GM18508 (cell line): ENCODE data around the gene NPY.
A peak's percentile ranks its signal among the peaks of the same experiment; 100 is the strongest.
"Not testable (repeated sequence)": the region's sequence is repeated elsewhere in the genome, so short reads cannot be mapped to it uniquely, and the experiment has no call there.

Experiments
- ATAC-seq: cut with Tn5 transposase; IDR thresholded peaks from one replicate; pipeline ENCODE4 v1.9.1; 2021; ENCODE audit warnings: moderate number of reproducible peaks; ENCODE audit not compliant: insufficient read depth, unreplicated experiment

The NPY gene

DNA sequence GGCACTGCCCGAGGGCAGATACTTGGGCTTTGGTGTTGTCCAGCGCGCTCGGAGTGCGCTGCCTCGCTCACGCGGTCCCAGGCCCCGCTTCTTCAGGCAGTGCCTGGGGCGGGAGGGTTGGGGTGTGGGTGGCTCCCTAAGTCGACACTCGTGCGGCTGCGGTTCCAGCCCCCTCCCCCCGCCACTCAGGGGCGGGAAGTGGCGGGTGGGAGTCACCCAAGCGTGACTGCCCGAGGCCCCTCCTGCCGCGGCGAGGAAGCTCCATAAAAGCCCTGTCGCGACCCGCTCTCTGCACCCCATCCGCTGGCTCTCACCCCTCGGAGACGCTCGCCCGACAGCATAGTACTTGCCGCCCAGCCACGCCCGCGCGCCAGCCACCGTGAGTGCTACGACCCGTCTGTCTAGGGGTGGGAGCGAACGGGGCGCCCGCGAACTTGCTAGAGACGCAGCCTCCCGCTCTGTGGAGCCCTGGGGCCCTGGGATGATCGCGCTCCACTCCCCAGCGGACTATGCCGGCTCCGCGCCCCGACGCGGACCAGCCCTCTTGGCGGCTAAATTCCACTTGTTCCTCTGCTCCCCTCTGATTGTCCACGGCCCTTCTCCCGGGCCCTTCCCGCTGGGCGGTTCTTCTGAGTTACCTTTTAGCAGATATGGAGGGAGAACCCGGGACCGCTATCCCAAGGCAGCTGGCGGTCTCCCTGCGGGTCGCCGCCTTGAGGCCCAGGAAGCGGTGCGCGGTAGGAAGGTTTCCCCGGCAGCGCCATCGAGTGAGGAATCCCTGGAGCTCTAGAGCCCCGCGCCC lies at the start of gene NPY:
Gene NPY, plus strand, starts transcription at position 294 of the 802 bp plus-strand sequence. CDS start 1,051 bp downstream, outside the sequence.
- ATAC-seq = no peak

DNA sequence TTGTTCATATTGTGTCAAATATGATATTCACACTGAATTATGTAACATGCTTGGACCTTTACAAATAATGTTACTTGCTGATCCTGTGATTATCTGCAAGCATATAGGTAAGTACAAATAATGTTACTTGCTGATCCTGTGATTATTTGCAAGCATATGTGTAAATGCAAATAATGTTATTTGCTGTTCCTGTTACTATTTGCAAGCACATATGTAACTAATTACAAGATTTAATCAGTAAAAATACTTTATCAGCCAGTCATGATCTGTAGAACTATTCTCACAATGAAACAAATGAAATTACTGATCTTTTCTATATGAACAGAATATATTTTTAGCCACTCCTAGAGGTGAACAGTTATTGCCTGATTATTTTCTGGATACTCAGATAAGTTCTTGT lies 44.7 kb upstream of the NPY start:
- ATAC-seq = no peak

DNA sequence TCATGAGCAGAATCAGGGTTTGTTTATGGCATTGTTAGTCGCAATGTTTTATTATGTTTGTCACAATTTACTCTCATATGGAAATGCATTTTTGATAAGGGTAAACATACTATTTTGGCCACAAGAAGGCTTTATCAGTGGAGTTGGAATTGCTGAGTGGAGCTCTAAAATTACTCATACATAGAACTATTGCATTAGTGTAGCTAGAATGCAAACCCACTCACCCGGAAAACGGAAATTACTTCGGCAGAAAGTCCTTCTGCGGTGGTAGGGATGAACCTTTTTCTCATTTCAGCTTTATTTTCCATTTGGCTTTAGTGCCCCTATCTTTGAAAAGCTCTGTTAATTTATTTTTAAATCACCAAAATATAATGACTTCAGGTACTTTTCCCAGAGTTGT lies 42.8 kb upstream of the NPY start:
- no peak for ATAC-seq

DNA sequence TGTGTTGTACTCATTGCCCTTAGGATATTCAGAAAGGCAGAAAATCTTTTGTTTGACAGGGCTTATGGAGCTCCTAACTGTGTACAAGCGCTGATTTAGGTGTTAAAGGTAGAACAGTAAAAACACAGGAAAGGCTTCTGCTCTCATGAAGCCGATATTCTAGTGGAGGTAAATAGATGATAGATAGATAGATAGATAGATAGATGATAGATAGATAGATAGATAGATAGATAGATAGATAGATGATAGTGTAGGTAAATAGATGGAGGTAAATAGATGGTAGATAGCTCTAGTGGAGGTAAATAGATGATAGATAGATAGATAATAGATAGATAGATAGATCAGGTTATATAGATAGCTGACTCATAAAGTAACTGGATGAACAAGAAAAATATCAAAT lies 39.4 kb upstream of the NPY start:
- no peak for ATAC-seq

DNA sequence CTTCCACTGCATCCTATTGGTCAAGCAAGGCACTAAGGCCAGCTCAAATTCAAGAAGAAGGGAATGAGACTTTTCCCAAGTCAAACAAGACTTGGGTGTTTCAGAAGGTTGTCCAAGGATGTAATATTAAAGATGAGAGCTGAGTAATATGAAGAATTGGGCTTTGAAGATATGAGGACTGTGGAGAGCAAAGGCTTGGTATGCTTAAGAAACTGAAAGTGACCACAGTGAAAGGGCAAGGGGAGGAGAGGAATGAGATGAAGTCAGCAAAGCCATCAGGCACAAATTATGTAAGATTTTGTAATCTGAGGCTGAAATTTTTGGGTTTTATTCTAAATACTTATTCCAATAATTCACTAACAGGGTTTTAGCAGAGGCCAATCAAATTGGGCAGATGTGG lies 38.6 kb upstream of the NPY start:
- ATAC-seq = no peak

DNA sequence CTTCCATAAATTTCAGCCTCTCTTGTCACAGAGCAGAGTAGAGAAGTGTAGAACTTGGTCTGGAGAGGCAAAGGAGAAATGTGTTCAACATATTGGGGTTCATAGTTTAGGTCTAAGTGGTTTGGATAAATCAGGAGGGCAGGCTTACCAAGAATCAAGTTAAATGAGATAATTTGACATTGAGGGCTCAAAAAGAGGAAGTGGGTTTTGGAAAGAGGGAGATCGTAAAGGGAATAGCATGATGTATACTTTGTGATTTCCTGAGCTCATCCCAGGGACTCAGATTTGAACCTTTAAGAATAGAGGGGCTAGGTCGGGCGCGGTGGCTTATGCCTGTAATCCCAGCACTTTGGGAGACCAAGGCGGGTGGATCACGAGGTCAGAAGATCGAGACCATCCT lies 34.7 kb upstream of the NPY start:
- no peak for ATAC-seq

DNA sequence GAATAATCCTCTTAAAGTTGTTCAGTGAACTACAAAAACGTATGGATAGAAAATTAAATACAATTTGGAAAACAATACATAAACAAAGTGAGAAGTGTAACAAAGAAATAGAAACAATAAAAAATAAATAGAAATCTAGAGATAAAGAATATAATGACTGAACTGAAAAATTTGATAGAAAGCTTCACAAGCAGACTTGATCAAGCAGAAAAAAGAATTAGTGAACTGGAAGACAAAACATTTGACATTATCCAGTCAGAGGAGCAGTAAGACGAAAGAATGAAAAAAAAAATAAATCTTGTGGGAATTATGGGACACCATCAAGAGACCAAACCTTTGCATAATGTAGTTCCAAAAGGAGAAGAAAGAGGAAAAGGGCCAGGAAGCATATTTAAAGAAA lies 32.4 kb upstream of the NPY start:
- ATAC-seq = no peak

DNA sequence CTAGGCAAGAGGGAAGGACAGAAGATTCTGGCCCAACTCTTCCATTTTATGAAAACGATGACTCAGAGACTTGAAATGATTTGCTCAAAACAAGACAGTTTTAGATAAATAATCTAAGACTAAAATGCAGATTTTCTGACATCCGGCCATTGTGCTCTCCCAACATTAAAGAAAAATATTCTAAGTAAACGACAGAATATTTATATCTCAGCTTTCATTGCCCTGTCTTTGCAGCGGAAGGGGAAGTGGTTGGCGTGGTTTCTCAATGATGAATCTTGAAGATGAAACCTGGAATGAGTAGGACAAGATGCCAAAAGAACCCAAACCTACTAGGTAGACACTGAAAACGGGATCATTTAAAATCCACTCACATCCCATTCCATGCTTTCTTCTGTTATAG lies 28.9 kb upstream of the NPY start:
- no peak for ATAC-seq

DNA sequence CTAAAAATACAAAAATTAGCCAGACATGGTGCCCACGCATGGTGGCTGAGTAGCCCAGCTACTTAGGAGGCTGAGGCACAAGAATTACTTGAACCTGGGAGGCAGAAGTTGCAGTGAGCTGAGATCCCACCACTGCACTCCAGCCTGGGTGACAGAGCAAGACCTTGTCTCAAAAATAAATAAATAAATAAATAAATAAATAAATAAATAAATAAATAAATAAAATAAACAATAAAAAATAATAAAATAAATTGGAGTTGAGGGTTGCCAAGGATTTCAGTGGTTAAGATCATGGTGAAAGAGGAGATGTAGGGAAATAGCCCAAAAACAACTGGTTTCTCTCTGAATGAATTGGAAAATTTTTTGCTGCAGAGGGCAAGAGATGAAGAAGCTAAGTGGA lies 25.7 kb upstream of the NPY start:
- ATAC-seq = not testable (repeated sequence)

DNA sequence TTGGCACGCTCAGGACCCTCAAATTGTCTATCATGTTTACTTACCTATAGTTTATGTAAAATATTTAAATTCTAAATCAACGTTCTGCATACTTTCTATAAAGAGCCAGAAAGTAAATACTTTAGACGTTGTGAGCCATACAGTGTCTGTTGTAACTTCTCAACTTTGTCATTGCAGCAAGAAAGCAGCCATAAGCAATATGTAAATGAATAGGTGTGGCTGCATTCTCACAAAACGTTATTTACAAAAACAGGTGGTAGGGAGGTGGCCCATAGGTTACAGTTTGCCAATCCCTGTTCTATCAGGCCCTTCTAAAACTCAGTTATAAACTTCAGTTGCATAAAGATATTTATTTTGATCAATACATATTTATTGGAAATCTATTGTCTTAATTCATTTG lies 12.1 kb upstream of the NPY start:
- ATAC-seq = no peak

DNA sequence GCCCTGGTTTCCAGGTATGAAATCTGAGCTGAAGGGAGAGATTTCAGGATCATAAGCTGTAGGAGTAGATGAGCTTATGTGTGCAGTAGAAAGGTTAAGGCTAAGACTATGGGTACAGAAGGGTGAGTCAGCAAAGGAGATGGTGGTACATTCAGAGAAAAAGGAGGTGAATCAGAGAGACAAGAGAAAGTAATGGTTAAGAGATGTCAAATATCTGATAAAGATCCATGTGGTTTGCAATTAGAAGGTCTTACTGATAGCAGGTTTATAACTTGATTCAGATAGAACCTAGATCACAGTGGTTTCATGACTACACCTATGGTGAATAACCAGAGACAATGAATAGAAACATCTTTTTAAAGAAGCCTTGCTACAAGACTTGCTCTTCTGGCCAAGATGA lies 4.5 kb upstream of the NPY start:
- no peak for ATAC-seq

DNA sequence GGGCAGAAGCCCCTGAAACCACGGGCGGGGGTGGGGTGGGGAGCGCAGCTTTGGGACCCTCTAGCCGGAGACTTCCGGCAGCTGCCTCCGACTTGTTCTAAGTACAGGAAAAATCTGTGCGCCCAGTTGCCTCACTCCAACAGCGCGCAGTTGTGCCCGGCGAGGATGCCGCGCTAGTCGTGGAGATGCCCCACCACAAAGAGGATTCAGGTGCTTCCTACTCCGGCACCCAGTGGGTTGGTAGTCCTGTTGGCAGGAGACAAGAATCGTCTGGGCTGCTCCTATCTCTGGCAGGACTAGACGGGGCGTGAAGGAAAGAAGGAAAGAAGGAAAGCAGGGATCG lies 465 bp upstream of the NPY start:
- ATAC-seq = no peak

DNA sequence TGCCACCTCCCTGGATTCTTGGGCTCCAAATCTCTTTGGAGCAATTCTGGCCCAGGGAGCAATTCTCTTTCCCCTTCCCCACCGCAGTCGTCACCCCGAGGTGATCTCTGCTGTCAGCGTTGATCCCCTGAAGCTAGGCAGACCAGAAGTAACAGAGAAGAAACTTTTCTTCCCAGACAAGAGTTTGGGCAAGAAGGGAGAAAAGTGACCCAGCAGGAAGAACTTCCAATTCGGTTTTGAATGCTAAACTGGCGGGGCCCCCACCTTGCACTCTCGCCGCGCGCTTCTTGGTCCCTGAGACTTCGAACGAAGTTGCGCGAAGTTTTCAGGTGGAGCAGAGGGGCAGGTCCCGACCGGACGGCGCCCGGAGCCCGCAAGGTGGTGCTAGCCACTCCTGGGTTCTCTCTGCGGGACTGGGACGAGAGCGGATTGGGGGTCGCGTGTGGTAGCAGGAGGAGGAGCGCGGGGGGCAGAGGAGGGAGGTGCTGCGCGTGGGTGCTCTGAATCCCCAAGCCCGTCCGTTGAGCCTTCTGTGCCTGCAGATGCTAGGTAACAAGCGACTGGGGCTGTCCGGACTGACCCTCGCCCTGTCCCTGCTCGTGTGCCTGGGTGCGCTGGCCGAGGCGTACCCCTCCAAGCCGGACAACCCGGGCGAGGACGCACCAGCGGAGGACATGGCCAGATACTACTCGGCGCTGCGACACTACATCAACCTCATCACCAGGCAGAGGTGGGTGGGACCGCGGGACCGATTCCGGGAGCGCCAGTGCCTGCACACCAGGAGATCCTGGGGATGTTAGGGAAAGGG lies 913 bp downstream of the NPY start:
- no peak for ATAC-seq

DNA sequence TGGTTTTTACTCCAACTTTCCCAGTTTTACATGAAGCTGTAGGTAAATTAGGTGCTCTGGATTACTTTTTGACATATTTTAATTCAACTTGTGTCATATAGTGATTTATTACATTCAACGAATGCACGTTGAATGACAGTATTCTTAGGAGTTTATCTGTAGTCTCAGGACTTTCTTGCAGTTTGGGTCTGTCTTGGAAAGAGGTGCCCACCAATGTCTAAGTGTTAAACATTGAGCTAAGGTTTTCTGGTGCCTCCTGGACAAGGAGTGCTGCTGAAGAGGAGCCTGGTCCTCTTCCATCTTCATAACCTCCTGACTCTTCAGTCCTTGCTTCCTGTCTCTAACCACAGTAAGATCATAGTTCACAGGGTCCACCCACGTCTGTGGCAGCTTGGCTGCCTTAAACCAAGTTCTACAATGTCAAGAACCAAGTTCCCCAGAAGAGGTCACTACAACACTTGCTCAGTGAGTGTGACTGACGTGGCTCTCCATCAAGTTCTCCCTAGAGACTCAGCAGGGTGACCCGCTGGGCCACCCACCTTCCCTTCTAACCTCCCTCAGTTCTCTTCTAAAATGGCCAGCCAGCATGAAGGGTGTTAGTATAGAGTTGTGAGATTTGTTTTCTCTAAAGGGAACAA lies 6.1 kb downstream of the NPY start:
- peak; percentile 97 for ATAC-seq

DNA sequence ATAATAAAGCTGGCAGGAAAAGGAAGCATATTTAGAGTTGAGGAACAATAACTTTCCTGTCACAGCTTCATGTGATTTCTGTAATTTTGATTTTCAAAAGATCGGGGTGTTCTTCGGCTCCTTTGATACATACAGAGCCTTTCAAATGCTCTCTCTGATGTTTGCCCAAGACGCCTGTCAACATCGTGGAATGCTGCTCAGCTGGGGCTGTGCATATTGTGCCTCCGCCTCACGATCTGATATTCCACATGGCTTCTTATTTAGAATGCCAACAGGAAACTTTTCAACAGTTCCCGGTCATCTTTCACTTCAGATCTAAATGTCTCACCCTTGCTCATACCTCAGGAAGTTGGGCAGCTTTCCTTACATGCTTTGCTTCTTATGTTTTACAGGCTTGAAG lies 7.3 kb downstream of the NPY start:
- no peak for ATAC-seq

DNA sequence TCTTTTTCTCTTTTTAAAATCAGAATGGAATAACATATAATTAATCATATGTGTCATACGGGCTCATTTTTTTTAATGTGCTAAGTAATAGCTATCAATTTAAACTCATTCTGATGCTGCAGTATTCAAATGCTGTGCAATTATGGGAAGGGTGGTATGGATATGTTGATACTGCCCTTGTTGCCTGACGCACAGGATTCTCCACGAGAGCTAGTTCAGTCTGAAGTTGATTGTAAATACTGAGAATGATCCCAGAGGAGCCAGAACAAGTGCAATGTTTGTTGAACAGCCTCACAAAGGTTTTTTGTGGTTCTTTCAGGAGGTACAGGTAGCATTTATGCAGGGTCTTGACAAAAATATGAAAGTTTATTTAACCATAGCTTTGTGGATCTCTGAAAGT lies 13.4 kb downstream of the NPY start:
- no peak for ATAC-seq

DNA sequence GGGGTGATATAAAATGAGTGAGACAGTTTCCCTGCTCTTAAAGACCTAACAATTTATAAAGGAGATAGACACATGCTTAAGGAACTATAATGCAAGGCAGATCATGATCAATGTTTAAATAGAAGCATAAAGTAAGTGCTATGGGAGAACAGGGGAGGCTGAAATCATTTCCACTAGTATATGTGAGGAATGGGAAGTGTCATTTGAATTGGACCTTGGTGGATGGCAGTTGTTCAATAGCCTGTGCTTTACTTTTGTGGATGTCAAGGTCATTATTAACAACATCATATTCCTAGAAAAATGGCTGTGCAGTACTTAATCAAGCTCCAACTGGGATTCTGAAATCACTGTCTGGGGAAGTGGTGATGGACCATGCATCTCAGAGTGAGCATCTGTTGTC lies 14.7 kb downstream of the NPY start:
- ATAC-seq = no peak

DNA sequence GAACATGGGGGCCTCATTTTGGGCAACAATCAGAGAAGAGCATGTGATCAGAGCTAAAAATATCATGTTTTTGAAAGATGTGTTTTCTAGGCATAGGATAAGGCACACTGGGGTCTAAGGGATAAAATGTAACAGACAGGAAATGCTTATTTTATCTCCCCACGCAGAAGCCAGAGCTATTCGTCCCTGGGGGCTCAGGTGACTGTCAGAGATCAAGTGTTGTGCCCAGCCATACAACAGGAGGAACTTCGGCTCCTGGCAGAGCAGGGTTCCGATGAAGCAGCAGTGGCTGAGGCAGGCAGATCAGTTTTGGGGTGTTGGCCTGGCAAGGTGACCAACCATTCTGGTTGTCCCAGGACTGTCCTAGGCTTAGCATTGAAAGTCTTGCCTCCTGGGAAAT lies 15.2 kb downstream of the NPY start:
- ATAC-seq = no peak

DNA sequence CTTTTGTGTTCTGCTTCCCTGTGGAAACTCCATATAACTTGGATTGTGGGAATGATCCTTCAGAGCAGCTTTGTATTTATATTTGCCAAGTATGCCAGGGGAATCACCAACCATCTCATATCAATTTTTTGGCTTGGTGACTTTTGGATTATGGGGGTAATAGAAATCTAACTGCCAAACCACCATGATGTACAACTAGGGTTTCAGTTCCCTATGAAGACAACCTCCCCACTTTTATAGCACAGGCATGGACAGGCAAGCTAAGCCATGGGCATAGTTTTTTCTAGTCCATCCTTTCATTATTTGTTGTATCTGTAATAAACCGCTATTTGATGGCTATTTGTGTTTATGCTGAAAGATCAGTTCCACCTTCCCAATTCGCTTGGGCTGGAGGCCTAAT lies 17.7 kb downstream of the NPY start:
- no peak for ATAC-seq

DNA sequence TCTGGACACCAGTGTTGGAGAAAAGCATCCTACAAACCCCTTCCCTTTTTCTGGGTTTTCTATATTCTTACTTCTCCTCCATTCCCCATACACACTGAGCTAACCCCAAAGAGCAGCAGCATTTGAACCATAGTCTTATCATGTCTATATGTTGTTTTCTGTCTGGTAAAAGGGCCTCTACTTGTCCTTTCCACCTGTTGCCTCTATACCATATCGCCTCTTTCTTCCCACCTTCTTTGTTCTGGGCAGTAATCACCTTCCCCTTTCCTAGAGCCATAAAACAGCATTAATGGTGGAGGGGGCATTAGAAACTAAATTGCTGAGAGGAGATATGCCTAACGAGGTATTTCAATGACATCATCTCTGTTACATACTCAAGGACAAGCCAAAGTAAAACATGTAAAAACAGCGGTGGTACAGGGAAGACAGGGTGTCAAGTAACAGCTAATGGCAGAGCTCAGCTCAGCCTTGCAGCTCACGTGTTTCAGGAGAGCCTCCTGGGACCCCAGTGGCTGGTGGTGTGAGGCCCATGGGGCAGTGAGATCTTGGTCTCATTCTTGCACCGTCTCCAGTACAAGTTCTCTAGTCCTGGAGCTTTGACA lies 20.6 kb downstream of the NPY start:
- no peak for ATAC-seq

DNA sequence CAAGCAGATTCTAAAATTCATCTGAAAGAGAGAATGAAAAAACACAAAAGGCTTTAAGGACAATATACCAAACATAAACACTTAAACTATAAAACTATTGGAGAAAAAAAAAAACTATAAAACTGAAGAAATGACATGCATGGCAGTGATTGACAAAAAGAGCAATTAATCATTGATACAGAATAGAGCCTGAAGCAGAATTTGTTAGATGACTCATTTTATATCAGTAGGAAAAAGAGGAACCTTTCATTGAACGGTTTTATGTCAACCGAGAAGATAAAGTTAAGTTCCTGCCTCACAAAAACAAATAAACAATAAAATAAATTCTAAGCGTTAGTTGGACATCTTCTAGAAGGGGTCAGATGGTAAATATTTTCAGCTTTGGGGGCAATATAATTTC lies 23.3 kb downstream of the NPY start:
- ATAC-seq = no peak
